GM10266 (cell line): Measurements from ENCODE around the gene H3-3A.

Experiments
- DNase-seq: peaks from one replicate; pipeline ENCODE4 v3.0.0; 2012; ENCODE audit errors: extremely low spot score
- TF ChIP-seq, protein P1 (sequence below): IDR thresholded peaks from 2 replicates; pipeline ENCODE4 v1.5.1; 2012; ENCODE audit warnings: mild to moderate bottlenecking, low read depth; ENCODE audit not compliant: control insufficient read depth, insufficient read depth; ENCODE audit errors: missing control alignments

H3-3A gene

DNA sequence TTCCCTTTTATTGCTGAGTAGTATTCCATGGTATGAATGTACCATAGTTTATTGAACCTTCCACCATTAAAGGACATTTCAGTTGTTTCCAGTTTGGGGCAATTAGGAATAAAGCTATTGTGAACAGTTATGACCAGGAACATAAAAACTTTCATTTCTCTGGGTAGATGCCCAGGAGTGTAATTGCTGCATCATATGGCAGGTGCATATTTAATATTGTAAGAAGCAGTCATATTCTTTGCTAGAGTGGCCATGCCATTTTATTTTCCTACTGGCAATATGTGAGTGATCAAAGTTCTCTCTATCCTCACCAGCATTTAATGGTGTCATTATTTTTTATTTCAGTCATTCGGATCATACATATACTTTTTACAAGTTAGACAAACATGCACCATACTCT is 23.9 kb upstream of the H3-3A start:
- DNase-seq = no peak
- TF ChIP-seq, protein P1, sequence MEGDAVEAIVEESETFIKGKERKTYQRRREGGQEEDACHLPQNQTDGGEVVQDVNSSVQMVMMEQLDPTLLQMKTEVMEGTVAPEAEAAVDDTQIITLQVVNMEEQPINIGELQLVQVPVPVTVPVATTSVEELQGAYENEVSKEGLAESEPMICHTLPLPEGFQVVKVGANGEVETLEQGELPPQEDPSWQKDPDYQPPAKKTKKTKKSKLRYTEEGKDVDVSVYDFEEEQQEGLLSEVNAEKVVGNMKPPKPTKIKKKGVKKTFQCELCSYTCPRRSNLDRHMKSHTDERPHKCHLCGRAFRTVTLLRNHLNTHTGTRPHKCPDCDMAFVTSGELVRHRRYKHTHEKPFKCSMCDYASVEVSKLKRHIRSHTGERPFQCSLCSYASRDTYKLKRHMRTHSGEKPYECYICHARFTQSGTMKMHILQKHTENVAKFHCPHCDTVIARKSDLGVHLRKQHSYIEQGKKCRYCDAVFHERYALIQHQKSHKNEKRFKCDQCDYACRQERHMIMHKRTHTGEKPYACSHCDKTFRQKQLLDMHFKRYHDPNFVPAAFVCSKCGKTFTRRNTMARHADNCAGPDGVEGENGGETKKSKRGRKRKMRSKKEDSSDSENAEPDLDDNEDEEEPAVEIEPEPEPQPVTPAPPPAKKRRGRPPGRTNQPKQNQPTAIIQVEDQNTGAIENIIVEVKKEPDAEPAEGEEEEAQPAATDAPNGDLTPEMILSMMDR = no peak

- TF ChIP-seq, protein P1 = no peak
- no peak for DNase-seq
Observed at GRCh38 chr1:226041419-226041818, 21.1 kb upstream of the H3-3A start.

GRCh38 chr1:226044514-226045101 is 17.9 kb upstream of the H3-3A start:
- TF ChIP-seq, protein P1 = no peak

GRCh38 chr1:226046240-226046639 is 16.3 kb upstream of the H3-3A start:
- DNase-seq = no peak
- TF ChIP-seq, protein P1 = no peak

More at GRCh38 chr1:226044514-226045101, 17.9 kb upstream of the H3-3A start:
- DNase-seq = no peak

GRCh38 chr1:226047495-226047894 is 15.0 kb upstream of the H3-3A start:
- DNase-seq = no peak
- TF ChIP-seq, protein P1 = no peak

DNA sequence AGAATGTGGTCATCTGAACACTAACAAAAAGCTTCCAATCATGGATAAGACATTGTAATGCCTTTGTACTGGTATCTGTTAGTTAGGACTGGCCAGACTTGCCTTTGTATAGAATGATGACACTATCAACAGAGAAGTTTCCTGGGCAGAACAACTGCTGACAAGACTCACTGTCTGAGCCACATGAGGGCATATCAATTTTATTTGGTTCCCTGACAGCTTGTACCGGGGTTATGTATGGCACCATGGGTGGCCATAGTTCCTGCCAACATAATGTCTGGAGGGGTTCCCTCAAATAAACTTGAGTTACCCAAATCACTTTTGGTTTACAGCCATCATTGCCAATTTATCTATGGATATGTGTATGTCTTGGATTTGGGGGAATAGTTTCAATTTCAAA is 13.6 kb upstream of the H3-3A start:
- no peak for DNase-seq
- TF ChIP-seq, protein P1 = no peak

- TF ChIP-seq, protein P1 = no peak
- no peak for DNase-seq
Observed at GRCh38 chr1:226050133-226050532, 12.4 kb upstream of the H3-3A start.
